ENCODE measurements around the gene IMPDH1.

The IMPDH1 gene

GRCh38 chr7:128359939-128360338, 49.8 kb downstream of the IMPDH1 start:
- no peak for DNase-seq (ENCODE audit: low read depth)

DNA sequence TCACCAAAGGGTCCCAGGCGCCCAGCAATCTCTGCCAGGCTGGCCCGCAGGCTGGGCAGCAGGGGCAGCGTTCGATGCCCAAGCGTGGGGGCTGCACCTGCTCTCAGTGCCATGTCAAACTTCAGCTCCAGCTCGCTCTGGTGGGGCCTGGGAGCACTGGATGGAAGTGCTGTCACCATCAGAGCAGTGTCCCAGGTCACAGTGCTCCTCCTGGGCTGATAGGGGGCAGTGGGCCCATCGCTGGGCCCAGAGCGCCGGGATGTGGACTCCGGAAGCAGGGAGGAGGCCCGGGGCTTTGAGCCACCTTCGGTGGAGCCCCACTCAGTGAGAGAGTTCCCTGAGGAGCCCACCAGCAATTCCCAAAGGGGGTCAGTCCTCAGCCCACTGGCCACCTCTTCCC, 50.4 kb downstream of the IMPDH1 start:
- no peak for DNase-seq (ENCODE audit: low read depth)

GRCh38 chr7:128358233-128358632, 51.5 kb downstream of the IMPDH1 start:
- no peak for DNase-seq (ENCODE audit: low read depth)

DNA sequence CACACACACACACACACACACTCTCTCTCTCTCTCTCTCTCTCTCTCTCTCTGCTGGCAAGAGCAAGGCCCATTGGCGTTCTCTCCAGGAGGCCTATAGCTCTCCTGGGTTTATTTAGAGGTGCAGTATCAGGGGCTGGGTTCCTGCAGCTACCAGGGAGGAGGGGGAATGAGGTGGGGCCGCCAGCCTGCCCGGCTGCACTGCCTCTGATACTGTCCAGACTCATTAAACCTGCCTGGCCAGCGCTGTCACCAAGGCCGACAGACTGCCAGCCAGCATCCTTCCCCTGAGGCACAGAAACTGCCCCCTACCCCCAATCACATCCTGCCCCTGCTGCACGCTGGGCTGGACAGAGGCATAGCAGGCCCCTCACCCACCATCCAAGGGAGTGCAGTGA, 52.6 kb downstream of the IMPDH1 start:
- no peak for DNase-seq (ENCODE audit: low read depth)

GRCh38 chr7:128356546-128357216, 53.1 kb downstream of the IMPDH1 start:
- DNase-seq (ENCODE audit: low read depth) = no peak

DNA sequence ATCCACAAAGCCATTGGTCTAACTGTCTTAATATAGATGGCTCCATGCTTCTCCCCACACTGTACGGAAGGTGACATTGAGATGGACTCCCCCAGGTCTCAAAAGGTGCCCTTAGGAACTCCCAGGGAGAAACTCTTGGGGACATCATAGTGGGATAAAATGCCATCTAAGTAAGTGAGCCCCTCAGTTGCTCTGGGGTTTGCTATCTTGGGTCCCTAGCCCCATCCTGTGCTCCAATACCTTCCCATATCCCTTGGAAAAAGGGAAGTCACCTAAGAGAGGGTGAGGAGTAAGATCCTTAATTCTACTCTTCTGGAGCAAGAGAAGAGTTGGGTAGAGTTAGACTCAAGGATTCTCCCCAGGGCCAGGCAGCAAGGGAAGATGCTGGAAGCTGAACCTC, 56.2 kb downstream of the IMPDH1 start:
- DNase-seq (ENCODE audit: low read depth) = no peak

GRCh38 chr7:128353189-128353588, 56.6 kb downstream of the IMPDH1 start:
- no peak for DNase-seq (ENCODE audit: low read depth)

DNA sequence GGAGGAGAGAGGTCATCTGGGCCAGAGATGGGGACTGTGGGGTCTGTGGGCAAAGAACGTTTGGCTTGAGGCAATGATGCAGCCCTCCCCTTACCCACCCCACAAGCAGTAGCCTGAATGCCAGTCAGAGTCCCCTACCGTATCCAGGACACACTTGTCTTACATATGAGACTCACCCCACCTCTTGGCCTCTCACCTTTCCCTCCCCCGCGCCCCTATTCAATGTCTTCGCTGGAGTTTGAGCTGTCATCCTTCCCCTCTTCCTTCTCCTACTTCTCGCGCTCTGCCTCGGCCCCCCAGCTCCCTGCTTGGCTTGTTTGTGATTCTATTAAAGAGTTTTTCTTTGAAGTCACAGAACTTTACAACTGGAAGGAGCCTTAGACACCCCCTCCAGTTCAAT, 57.1 kb downstream of the IMPDH1 start:
- DNase-seq (ENCODE audit: low read depth) = no peak

GRCh38 chr7:128352153-128352537, 57.6 kb downstream of the IMPDH1 start:
- no peak for DNase-seq (ENCODE audit: low read depth)

DNA sequence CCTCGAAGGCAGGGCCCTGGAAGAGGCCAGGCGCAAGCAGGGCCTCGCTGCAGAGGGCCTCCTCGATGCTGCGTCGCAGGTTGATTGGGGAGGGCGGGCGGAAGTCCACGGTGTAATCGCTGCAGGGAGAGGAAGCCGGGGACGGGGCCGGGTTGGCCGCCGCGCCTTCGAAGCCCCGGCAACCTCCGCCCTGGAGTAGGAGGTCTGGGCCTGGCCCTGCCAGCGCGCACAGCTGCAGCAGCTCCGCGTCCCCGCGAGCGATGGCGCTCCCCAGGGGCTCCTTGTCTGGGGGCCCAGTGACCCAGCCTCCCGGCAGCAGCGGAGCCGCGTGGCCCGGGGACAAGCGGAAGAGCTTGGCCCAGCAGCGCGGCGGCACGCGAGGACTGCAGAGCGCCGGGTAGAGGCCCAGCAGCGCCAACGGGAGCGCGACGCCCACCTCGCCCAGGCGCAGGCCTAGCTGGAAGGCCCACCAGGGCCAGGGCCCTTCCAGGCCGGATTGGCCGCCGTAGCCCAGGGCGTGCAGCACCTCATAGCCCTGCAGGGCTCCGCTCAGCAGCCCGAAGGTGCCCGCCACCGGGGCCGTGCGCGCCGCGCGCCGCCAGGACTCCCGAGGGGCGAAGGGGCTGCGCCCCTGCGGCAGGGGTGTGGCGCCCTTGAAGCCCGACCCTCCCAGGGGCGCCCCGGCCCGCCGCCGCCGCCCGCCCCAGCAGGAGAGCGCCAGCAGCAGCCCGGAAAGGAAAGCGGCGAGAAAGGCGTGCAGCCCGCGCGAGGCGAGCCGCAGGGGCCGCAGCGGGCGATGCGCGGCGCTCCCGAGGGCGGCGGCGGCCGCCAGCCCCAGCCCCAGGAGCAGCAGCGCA, 58.3 kb downstream of the IMPDH1 start:
- no peak for DNase-seq (ENCODE audit: low read depth)

GRCh38 chr7:128350708-128351295, 59.0 kb downstream of the IMPDH1 start:
- no peak for DNase-seq (ENCODE audit: low read depth)

DNA sequence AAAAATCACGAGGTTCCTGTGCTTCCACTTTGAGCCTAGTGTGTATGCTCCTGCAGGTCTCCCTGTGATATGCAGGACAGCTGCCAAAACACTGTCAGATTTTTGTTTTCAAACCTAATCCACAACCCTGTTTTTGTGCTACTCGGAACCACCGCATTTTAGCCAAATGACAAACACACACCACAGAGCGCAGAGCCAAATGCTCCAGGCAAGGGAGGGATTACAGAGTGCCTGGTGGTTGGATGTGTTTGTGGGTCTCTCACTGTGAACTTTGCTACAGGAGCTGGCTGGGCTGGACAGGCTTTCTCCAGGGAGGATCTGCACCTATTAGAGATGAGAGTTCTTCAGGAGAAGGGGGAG, 60.3 kb downstream of the IMPDH1 start:
- DNase-seq (ENCODE audit: low read depth) = no peak

DNA sequence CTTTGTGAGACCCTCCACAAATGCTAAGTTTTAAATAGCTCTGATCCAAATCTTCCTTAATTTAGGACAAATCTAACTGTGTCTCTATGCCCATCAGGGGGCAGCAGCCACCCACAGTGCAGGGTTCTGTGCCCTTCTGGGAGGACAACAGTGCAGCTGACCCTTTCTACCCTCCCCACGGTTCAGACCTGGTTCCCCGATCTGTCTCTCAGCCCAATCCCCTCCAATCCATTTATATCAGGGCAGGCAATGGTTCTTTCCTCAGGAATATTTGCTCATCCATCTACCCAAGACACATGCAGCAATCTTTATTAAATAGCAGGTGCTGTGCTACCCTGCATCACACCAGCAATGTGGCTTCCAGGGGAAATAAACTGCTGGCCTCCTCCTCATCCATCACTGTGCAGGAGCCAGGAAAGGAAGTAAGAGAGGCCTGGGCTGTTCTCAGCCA, 62.1 kb downstream of the IMPDH1 start:
- DNase-seq (ENCODE audit: low read depth) = no peak

GRCh38 chr7:128344431-128344774, 65.4 kb downstream of the IMPDH1 start:
- no peak for DNase-seq (ENCODE audit: low read depth)

DNA sequence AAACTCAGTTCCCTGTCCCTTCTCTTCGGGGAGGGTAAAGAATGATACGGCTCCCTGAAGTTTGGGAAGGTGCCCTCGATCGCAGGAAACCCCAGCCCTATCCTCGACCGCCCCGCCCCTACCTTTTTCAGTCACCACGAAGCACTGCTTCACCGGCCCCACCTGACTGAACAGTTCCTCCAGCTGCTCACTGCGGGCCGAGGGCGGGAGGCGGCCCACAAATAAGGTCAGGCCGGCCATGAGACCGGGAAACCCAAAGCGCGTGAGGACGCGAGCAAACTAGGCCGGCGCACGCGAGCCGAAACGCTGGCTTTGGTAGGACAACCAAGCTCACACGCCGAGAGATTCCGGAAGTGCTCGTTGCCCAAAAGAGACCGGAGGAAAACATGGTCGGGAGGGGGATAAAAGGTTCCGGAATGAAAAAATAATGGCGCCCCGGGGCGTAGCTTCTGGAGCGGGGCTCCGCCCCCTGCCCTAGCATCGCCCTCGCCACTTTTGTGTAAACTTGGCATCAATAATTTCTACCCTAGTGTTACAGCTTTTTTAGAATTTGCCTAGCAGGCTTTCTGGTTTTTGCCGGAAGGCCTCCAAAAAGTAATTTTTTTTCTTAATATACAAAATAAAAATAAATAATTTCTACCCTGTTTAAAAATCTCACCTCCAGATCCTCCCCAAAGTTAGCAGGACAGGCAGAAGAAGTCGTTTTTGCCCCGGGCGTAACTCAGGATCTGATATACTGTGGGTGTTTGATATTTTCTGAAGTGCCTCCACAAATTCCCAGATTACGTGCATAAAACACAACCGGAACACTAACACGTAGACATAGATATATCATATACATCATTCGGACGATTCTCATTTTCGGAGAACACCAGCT, 66.0 kb downstream of the IMPDH1 start, which contains the start of gene RBM28:
TSS of gene RBM28 (minus strand) at position 355 of the 877 bp plus-strand sequence. CDS start at position 240, 115 bp downstream.
- DNase-seq (ENCODE audit: low read depth) = peak; percentile 57
